CD4-positive, CD25-positive, alpha-beta regulatory T cell (primary cell): ENCODE data around the gene ADCY4. TPM values are rescaled to one million over a fixed set of nuclear protein-coding genes. Genes with fewer than 3 reads are reported as not detected.

Experiments
- ATAC-seq, 2 donors: fragments of 150-1000 bp; cut with Tn5 transposase; one replicate each; pipeline ENCODE4 v1.10.0; 2021; ENCODE audit warnings: low read depth in 2 of 2, moderate number of reproducible peaks in 2 of 2, moderate library complexity in 1 of 2
- DNase-seq, 3 donors: peaks; one replicate each; pipeline versions ENCODE4 v3.0.0 to v3.0.0-alpha.2; 2012 to 2022; ENCODE audit warnings: mixed read lengths in 1 of 3
- H3K27ac ChIP-seq: one replicate; pipeline ENCODE4 v1.7.0; 2013; ENCODE audit warnings: mild to moderate bottlenecking, low read length; ENCODE audit not compliant: insufficient read depth, poor library complexity, severe bottlenecking
- H3K27me3 ChIP-seq: one replicate; pipeline ENCODE4 v1.7.0; 2013; ENCODE audit warnings: low read length; ENCODE audit not compliant: control insufficient read depth, insufficient read depth
- H3K36me3 ChIP-seq: one replicate; pipeline ENCODE4 v1.7.0; 2013; ENCODE audit warnings: mild to moderate bottlenecking, low read length, moderate library complexity; ENCODE audit not compliant: control insufficient read depth, insufficient read depth
- H3K4me1 ChIP-seq: 2 replicates; pipeline ENCODE4 v1.7.0; 2013; ENCODE audit warnings: mild to moderate bottlenecking, low read length; ENCODE audit not compliant: insufficient read depth, control insufficient read depth, poor library complexity, severe bottlenecking
- H3K4me3 ChIP-seq: one replicate; pipeline ENCODE4 v1.7.0; 2013; ENCODE audit warnings: low read depth, mild to moderate bottlenecking, low read length, moderate library complexity
- H3K9me3 ChIP-seq, 2 experiments: 1 replicate in 1 of 2; 2 replicates in 1 of 2; pipeline ENCODE4 v1.7.0; 2013; ENCODE audit warnings: low read length in 2 of 2, mild to moderate bottlenecking in 1 of 2, moderate library complexity in 1 of 2; ENCODE audit not compliant: control insufficient read depth in 2 of 2
- H3K27ac Mint-ChIP-seq, 3 donors: one replicate each; pipeline ENCODE4 v1.8.0; 2020 to 2022; ENCODE audit warnings: mild to moderate bottlenecking in 3 of 3, mixed read lengths in 3 of 3, moderate library complexity in 2 of 3
- H3K27me3 Mint-ChIP-seq: one replicate; pipeline ENCODE4 v1.8.0; 2022; ENCODE audit warnings: mild to moderate bottlenecking, mixed read lengths
- H3K36me3 Mint-ChIP-seq: one replicate; pipeline ENCODE4 v1.8.0; 2020; ENCODE audit warnings: mixed read lengths
- H3K4me1 Mint-ChIP-seq, 4 donors: one replicate each; pipeline ENCODE4 v1.8.0; 2020 to 2022; ENCODE audit warnings: mixed read lengths in 4 of 4, mild to moderate bottlenecking in 1 of 4
- H3K4me3 Mint-ChIP-seq, 4 donors: one replicate each; pipeline ENCODE4 v1.8.0; 2020 to 2022; ENCODE audit warnings: mild to moderate bottlenecking in 4 of 4, mixed read lengths in 4 of 4, moderate library complexity in 3 of 4
- H3K9me3 Mint-ChIP-seq, 7 donors: one replicate each; pipeline ENCODE4 v1.8.0; 2020 to 2022; ENCODE audit warnings: mixed read lengths in 7 of 7, mild to moderate bottlenecking in 3 of 7, moderate library complexity in 2 of 7
- polyA plus RNA-seq, 4 donors: library from polyadenylated mRNA; unstranded; fragments of 300-500 nt; fragmentation: Illumina TruSeq; gene quantifications; one replicate each; pipeline ENCODE4 v1.2.3, GENCODE V29; 2021
- total RNA-seq: library from RNA; stranded (reverse); gene quantifications from one replicate; pipeline ENCODE4 v1.2.3, GENCODE V29; 2022

Gene ADCY4
- total and polyA plus RNA-seq, 5 donors from 2014 or later, result 0.32 to 10.7 (median 0.39) TPM; not detected in 2

DNA sequence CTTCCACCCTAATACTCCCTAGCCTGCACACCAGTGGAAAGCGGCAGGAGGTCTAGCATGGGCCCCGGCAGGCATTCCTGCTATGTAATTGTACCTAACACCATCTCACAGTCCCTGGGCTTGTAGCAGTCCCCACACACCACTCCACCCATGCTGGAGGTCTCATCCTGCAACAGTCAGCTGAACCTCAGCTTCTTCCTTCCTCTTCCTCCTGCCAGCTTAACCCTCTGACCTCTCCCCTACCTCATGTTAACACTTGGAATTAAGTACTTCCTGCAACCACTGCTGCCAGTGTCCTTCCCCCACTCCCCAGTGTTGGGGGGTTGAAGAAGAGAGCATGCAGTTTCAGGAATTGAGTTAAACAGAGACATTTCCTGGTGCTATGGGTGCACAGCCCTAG is 7.6 kb downstream of the ADCY4 start:
- Histone ChIP-seq H3K27me3 (no peaks in the 10 kb centered on the region), H3K36me3 (no peaks in the 10 kb centered on the region), H3K4me3 (no peak overlapping the region), H3K4me1 (peaks cover 9% of the 10 kb centered on the region), H3K27ac (no peak overlapping the region), H3K9me3 (no peaks in the 10 kb centered on the region)
- peaks cover 0 to 3% (median 0%) of the 10 kb centered on the region in 7 donors for H3K9me3 Mint-ChIP-seq
- peaks cover 5 to 34% (median 14%) of the 10 kb centered on the region in 4 donors for H3K4me1 Mint-ChIP-seq
- no peak overlapping the region for H3K4me3 Mint-ChIP-seq
- no peaks in the 10 kb centered on the region for H3K36me3 Mint-ChIP-seq
- peaks cover 29% of the 10 kb centered on the region for H3K27me3 Mint-ChIP-seq
- ATAC-seq (no peak), DNase-seq (no peak)
- no peak overlapping the region for H3K27ac Mint-ChIP-seq

DNA sequence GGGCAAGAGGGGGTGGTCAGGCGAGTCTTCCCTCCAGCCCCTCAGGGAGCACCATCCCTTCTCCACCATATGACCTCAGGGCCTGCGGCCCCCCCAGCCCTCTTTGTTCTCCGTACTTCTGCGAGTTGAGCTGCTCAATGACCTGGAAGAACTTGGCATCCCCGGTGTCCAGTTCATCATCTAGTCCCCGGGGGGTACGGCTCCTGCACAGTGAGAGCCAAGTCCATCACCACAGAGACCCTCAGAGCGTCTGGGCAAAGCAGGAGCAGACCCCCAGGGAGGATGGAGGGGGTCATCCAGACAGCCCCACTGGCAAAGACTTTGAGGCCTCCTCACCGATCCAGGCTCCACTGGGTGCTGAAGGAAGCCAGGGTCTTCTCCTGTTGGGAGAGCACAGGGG is 8.9 kb downstream of the ADCY4 start:
- Histone ChIP-seq H3K27me3 (no peaks in the 10 kb centered on the region), H3K9me3 (no peaks in the 10 kb centered on the region), H3K4me3 (no peak overlapping the region), H3K27ac (no peak overlapping the region), H3K4me1 (no peaks in the 10 kb centered on the region), H3K36me3 (no peaks in the 10 kb centered on the region)
- no peak overlapping the region for H3K4me3 Mint-ChIP-seq
- peaks cover 23% of the 10 kb centered on the region for H3K27me3 Mint-ChIP-seq
- H3K36me3 Mint-ChIP-seq, result no peaks in the 10 kb centered on the region
- H3K4me1 Mint-ChIP-seq, result peaks cover 0 to 22% (median 9%) of the 10 kb centered on the region in 4 donors
- H3K27ac Mint-ChIP-seq, result no peak overlapping the region
- no peak for DNase-seq
- ATAC-seq, result no peak
- peaks cover 0 to 3% (median 0%) of the 10 kb centered on the region in 7 donors for H3K9me3 Mint-ChIP-seq

DNA sequence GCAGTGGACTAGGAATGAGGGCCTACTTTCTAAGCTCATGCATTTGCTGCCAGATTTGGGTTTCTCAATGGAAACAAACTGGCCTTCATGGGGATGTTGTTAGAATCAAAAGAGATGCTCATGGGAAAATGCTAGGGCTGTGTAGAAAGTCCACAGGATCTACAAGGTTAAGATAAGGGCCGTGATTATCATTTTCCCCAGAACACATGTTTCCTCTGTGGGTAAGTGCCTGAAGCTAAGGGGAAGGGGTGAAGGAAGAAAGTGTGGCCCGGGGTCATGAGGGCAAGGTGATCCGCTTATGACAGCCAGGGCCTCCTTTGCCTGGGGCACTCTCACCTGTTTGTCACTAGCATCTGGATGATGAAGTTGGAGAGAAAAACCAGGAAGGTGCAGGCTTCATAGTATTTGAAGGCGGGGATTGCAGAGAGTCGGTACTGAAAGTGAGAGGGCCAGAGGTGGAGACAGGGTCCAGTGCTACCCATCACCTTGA is 9.8 kb downstream of the ADCY4 start:
- no peak overlapping the region for H3K27ac Mint-ChIP-seq
- no peak for DNase-seq

DNA sequence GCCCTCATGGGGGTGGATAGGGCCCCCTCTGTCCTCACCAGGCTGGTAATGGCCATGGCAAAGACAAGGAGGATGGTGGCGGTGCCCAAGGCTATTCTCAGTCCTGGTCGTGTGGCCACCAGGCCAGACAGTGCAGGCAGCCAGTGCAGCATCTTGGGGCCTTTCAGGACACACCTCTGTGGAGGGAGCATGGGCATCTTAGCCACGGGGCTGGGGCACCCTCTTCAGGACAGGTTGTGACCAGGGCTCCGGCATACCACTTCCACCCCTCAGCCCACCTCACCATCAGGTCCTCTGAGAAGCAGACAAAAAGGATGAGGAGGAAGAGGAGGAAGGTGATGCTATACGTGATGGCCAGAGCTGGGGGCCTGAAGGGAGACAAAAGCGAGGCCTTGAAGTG is 10.8 kb downstream of the ADCY4 start:
- H3K9me3 Mint-ChIP-seq, result peaks cover 0 to 3% (median 0%) of the 10 kb centered on the region in 7 donors
- no peak for ATAC-seq
- H3K36me3 ChIP-seq, result no peaks in the 10 kb centered on the region

More for the DNA sequence above, 9.8 kb downstream of the ADCY4 start:
- Mint-ChIP-seq H3K36me3 (no peaks in the 10 kb centered on the region), H3K27me3 (peaks cover 23% of the 10 kb centered on the region), H3K4me3 (no peak overlapping the region), H3K4me1 (peaks cover 0 to 19% (median 7%) of the 10 kb centered on the region in 4 donors), H3K9me3 (peaks cover 0 to 3% (median 0%) of the 10 kb centered on the region in 7 donors)
- no peaks in the 10 kb centered on the region for H3K36me3 ChIP-seq
- ATAC-seq, result no peak
- no peaks in the 10 kb centered on the region for H3K4me1 ChIP-seq
- no peak overlapping the region for H3K4me3 ChIP-seq
- H3K9me3 ChIP-seq, result no peaks in the 10 kb centered on the region
- H3K27ac ChIP-seq, result no peak overlapping the region
- H3K27me3 ChIP-seq, result no peaks in the 10 kb centered on the region

DNA sequence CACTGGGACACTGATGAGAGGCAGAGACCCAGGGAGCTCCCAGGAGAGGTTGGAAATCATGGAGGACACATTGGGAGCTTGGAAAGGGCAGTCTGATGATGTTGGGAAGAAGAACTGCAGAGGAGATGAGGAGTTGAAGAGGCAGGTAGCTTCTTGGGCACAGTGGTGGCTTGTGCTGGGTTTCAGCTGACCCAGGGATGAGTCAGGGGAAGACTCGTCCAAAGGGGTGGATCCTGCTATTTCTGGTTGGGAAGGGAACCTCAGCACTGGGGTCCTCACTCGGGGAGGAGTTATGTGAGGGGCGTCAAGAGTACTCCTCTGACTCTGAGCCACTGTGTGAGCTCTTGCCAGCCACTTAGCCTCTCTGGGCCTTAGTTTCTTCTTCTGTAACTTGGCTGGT is 11.5 kb downstream of the ADCY4 start:
- Histone ChIP-seq H3K9me3 (no peaks in the 10 kb centered on the region), H3K27ac (no peak overlapping the region), H3K4me1 (no peaks in the 10 kb centered on the region), H3K27me3 (no peaks in the 10 kb centered on the region), H3K4me3 (no peak overlapping the region), H3K36me3 (no peaks in the 10 kb centered on the region)
- H3K4me3 Mint-ChIP-seq, result no peak overlapping the region
- H3K4me1 Mint-ChIP-seq, result peaks cover 0 to 11% (median 6%) of the 10 kb centered on the region in 4 donors
- no peak for ATAC-seq
- peaks cover 0 to 3% (median 0%) of the 10 kb centered on the region in 7 donors for H3K9me3 Mint-ChIP-seq
- peaks cover 30% of the 10 kb centered on the region for H3K27me3 Mint-ChIP-seq
- no peak for DNase-seq
- H3K27ac Mint-ChIP-seq, result no peak overlapping the region
- no peaks in the 10 kb centered on the region for H3K36me3 Mint-ChIP-seq

More for the DNA sequence above, 10.8 kb downstream of the ADCY4 start:
- no peak for DNase-seq
- Histone ChIP-seq H3K9me3 (no peaks in the 10 kb centered on the region), H3K27ac (no peak overlapping the region), H3K27me3 (no peaks in the 10 kb centered on the region), H3K4me3 (no peak overlapping the region), H3K4me1 (no peaks in the 10 kb centered on the region)
- H3K27me3 Mint-ChIP-seq, result peaks cover 30% of the 10 kb centered on the region
- no peak overlapping the region for H3K27ac Mint-ChIP-seq
- H3K36me3 Mint-ChIP-seq, result no peaks in the 10 kb centered on the region
- peaks cover 0 to 17% (median 7%) of the 10 kb centered on the region in 4 donors for H3K4me1 Mint-ChIP-seq
- no peak overlapping the region for H3K4me3 Mint-ChIP-seq

DNA sequence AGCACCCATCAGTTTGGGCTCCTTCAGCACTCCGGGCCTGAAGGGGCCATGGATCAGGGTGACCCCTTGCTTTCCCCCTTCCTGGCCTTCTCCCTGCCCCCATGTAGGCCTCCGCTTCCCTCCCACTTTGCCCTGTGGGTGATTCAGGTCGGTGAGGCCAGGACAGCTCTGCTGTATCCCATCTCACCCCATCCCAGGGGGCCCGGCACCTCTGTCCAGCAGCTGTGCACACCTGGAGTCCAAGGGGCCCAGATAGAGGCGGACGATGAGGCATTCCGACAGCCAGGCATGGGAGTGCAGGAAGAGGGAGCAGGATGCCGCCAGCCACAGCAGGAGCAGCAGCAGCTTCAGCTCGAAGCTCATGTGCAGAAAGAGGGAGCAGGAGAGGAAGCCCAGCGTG is 12.2 kb downstream of the ADCY4 start:
- DNase-seq, result no peak
- Histone ChIP-seq H3K27me3 (no peaks in the 10 kb centered on the region), H3K4me3 (no peak overlapping the region), H3K4me1 (no peaks in the 10 kb centered on the region), H3K27ac (no peak overlapping the region), H3K36me3 (no peaks in the 10 kb centered on the region), H3K9me3 (no peaks in the 10 kb centered on the region)
- H3K4me1 Mint-ChIP-seq, result peaks cover 0 to 8% (median 6%) of the 10 kb centered on the region in 4 donors
- peaks cover 30% of the 10 kb centered on the region for H3K27me3 Mint-ChIP-seq
- ATAC-seq, result no peak
- H3K9me3 Mint-ChIP-seq, result peaks cover 0 to 3% (median 0%) of the 10 kb centered on the region in 7 donors
- H3K4me3 Mint-ChIP-seq, result no peak overlapping the region
- H3K36me3 Mint-ChIP-seq, result no peaks in the 10 kb centered on the region
- no peak overlapping the region for H3K27ac Mint-ChIP-seq

DNA sequence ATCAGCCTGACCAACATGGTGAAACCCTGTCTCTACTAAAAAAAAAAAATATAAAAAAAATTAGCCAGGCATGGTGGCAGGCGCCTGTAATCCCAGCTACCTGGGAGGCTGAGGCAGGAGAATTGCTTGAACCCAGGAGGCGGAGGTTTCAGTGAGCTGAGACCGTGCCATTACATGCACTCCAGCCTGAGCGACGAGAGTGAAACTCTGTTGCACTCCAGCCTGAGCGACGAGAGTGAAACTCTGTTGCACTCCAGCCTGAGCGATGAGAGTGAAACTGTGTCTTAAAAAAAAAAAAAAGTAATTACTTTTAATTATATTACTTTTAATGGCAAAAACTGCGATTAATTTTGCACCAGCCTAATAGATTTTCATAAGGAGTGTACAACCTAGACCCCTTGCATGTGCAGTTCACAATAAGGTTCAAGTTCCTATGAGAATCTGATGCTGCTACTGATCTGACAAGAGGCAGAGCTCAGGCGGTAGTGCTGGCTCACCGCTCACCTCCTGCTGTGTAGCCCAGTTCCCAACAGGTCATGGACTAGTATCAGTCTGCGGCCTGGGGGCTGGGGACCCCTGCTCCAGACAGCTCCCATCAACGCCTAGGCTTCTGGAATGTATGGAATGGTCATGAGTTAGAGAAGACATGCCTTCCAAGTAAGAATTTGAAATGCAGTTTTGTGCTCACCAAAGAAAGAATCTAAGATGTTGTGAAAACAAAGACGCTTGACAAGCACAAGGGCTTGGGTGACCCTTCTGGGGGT is 13.5 kb downstream of the ADCY4 start:
- no peak for ATAC-seq
- Histone ChIP-seq H3K27me3 (no peaks in the 10 kb centered on the region), H3K4me3 (no peak overlapping the region), H3K27ac (no peak overlapping the region), H3K36me3 (no peaks in the 10 kb centered on the region), H3K4me1 (no peaks in the 10 kb centered on the region), H3K9me3 (no peaks in the 10 kb centered on the region)
- Mint-ChIP-seq H3K9me3 (peaks cover 0 to 3% (median 0%) of the 10 kb centered on the region in 7 donors), H3K4me1 (peaks cover 0 to 4% (median under 1%) of the 10 kb centered on the region in 4 donors), H3K4me3 (no peak overlapping the region), H3K27me3 (peaks cover 22% of the 10 kb centered on the region), H3K27ac (no peak overlapping the region), H3K36me3 (no peaks in the 10 kb centered on the region)
- DNase-seq, result no peak
